ENCODE measurements around the gene INSL4.
A peak's percentile ranks its signal among the peaks of the same experiment; 100 is the strongest.

The INSL4 gene

GRCh38 chr9:5231212-5231611 lies at the start of gene INSL4:
Gene INSL4 (plus strand): TSS chr9:5231419. CDS start chr9:5231524, 105 bp downstream.
- no peak for DNase-seq (ENCODE audit: low read depth)

- no peak for DNase-seq (ENCODE audit: low read depth)
Measured at GRCh38 chr9:5184776-5185175, 46.4 kb upstream of the INSL4 start.

DNA sequence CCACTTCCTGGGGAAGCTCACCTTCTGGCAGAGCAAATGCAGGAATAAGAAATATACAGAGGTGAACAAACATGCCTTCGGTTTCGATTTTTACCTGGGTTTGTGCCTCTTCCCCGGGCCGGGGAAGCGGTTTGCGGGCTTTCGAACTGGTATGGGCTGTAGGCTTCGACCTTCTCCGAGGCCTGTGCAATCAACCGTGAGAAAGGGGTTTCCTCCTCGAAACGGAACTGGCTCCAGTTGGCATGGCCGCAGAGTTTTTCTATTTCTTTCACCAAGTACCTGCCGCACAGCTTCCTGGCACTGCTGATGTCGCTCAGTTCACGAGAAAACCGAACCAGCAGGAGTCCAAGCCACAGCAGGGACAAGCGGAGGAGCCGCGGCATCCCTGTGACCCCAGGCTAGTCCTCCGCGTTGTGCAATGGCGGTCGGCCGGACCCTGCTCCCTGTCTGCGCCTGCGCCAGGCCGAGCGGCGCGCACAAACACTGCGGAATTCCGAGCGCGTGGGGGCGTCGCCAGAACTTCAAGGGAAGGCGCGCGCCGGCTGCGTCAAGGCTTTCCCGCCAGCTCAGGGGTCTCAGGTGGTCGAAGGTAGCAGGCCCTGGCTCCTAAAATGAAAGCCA lies 45.9 kb upstream of the INSL4 start, which contains the start of gene INSL6:
Gene INSL6, minus strand, starts transcription at position 420 of the 621 bp plus-strand sequence. Its CDS starts 37 bp downstream, at position 383.
- DNase-seq (ENCODE audit: low read depth): no peak

DNA sequence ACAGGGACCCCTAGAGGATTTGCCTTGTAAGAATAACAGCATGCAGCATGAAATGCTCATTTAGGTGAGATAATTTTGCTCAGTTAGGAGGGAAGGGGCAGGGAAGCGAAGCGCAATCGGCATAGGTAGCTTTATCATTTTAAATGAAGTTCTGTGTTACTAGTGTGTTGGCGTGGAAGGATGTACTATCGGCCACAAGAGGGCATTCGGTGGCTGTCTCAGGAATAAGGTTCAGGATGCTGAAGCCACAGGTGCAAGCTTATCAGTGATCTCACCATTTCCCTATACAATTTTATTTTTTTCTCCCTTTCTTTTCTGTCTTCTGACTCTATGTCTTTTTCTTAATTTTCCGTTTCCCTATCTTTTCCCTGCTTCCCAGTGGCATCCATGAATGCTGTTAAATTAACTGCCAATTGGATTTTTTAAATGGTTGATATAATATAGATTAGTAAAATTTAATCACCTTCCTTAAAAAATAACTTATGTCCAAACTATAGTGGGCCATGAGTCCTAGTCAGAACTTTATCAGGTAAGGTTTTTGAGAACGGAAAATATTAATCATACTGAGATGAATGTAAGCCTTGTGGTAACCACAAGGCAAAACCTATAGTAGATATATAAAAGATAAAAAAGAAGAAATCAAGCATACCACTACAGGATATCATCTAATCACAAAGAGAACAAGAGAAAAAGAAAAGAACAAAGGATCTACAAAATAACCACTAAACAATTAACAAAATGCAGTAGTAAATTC lies 44.6 kb upstream of the INSL4 start:
- DNase-seq (ENCODE audit: low read depth): no peak

GRCh38 chr9:5188060-5188984 lies 42.9 kb upstream of the INSL4 start:
- no peak for DNase-seq (ENCODE audit: low read depth)

GRCh38 chr9:5191985-5192384 lies 39.2 kb upstream of the INSL4 start:
- DNase-seq (ENCODE audit: low read depth): no peak

DNA sequence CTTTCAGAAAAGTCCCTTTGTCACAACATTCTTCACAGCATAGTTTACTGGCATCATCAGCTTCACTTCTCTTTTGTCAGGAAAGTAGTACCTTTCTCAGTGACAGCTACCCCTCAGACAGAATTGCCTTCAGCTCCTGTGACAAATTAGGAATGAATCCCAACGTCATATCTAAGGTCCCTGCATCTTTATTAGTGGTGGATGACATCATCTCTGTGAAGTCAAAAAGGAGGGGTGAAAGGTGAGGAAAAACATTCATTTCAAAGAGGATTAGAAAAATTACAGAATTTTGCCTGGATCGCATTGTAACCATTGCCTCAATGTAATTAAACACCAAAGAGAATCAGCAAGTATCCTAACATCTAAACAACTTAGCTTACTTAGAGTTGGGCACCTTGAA lies 37.9 kb upstream of the INSL4 start:
- no peak for DNase-seq (ENCODE audit: low read depth)

DNA sequence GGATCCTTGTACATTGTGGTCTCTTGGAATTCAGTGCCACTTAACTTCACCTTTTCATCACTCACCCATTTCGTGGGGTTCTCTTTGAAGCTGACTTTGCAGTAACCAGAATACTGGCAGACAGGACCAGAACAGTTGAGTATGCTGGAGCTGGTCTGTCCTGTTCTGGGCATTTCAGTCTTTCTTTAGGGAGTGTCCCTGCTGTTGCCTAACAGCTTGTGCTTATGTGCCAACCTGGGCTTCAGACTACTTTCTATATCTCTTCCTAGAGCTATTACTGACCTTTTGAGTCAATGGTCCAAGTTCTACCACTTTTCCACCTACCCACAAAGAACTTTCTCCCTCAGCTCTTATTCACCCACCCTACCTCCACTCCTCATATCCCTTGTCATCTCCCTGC lies 35.8 kb upstream of the INSL4 start:
- DNase-seq (ENCODE audit: low read depth): no peak

GRCh38 chr9:5205071-5205470 lies 26.1 kb upstream of the INSL4 start:
- no peak for DNase-seq (ENCODE audit: low read depth)

- no peak for DNase-seq (ENCODE audit: low read depth)
Measured at GRCh38 chr9:5230554-5230953, 665 bp upstream of the INSL4 start.

- DNase-seq (ENCODE audit: low read depth): no peak
Measured at GRCh38 chr9:5263351-5264218, 32.4 kb downstream of the INSL4 start.

DNA sequence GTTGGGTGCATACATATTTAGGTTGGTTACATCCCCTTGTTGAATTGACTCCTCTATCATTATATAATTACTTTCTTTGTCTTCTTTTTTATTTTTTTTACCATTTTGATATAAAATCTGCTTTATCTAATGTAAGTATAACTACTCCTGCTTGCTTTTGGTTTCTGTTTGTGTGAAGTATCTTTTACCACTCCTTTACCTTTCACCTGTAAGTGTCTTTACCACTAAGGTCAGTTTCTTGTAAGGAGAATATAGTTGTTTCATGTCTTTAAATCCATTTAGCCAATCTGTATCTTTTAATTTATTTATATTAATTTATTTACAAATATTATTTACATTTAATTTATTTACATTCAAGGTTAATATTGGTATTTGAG lies 33.0 kb downstream of the INSL4 start:
- DNase-seq (ENCODE audit: low read depth): no peak

GRCh38 chr9:5265939-5266338 lies 34.7 kb downstream of the INSL4 start:
- no peak for DNase-seq (ENCODE audit: low read depth)

DNA sequence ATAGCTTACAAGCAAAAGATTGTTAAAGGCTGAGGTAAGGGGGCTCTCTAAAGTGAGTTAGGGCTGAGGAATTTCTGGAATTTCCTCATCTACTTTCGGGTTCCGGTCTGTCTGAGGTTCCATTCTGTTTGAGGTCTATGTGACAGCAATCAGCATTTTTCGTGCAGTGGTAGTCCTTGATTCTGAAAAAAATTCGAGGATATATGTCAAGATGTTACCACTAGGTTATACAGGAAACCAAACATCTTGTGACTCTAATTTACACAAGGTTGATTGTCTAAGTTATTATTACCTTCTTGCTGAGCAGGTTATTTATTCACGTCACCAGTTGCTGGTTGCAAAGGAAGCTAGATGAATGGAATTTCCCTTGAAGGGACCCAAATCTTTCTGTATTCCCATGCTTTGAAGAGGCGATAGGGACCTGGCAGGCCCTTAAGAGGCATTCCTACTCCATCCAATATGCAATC lies 38.1 kb downstream of the INSL4 start:
- DNase-seq (ENCODE audit: low read depth): peak; percentile 59

GRCh38 chr9:5274770-5275169 lies 43.6 kb downstream of the INSL4 start:
- no peak for DNase-seq (ENCODE audit: low read depth)

DNA sequence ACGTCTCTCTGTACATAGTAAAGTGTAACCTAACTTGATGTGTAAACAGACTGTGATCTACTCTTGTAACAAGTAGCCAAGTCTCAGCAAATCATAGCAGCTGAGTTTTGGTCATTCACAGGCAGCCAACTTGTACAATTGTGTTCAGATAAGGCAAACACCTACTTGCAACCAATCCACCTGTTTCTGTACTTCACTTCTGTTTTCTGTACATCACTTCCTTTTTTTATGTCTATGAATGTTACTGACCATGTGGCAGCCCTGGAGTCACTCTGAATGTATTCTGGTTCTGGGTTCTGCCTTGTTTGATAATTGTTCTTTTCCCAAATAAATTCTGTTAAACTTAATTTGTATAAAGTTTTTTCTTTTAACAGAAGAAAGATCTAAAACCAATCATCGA lies 47.3 kb downstream of the INSL4 start:
- no peak for DNase-seq (ENCODE audit: low read depth)

Data from HS-27A (cell line).